ENCODE results near the gene PTHLH.

Gene PTHLH

DNA sequence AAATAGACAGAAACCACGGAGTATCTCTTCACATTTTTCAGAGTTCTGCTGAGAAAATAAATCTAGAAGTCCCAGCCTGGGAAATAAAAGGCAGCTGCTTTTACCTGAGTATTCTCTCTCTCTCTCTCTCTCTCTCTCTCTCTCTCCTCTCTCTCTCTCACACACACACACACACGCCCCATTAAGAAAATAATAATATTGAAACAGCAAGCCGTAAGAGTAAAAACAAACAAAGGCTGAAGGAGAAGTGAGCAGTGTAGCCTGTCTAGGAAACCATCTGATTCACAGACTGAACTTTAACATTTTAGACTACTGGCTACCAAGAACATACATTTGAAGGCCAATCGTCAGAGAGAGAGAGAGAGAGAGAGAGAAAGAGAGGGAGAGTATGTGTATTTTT is 8.4 kb downstream of the PTHLH start:
- Histone ChIP-seq H3K27ac (no peak overlapping the region), H3K9me3 (ENCODE audit: control insufficient read depth, low read length) (no peaks in the 10 kb centered on the region), H3K4me2 (ENCODE audit: low read length) (peak overlapping the region; percentile 91), H3K4me1 (peaks cover 18% of the 10 kb centered on the region), H2AFZ (no peak overlapping the region), H3K4me3 (ENCODE audit: low read depth, low read length) (peak overlapping the region; percentile 88), H3K36me3 (ENCODE audit: control insufficient read depth, insufficient read depth, low read length) (peaks cover 15% of the 10 kb centered on the region), H3K79me2 (no peaks in the 10 kb centered on the region), H3K9ac (no peak overlapping the region), H3K27me3 (ENCODE audit: control insufficient read depth, insufficient read depth, low read length) (no peaks in the 10 kb centered on the region)
- TF ChIP-seq, protein P1, sequence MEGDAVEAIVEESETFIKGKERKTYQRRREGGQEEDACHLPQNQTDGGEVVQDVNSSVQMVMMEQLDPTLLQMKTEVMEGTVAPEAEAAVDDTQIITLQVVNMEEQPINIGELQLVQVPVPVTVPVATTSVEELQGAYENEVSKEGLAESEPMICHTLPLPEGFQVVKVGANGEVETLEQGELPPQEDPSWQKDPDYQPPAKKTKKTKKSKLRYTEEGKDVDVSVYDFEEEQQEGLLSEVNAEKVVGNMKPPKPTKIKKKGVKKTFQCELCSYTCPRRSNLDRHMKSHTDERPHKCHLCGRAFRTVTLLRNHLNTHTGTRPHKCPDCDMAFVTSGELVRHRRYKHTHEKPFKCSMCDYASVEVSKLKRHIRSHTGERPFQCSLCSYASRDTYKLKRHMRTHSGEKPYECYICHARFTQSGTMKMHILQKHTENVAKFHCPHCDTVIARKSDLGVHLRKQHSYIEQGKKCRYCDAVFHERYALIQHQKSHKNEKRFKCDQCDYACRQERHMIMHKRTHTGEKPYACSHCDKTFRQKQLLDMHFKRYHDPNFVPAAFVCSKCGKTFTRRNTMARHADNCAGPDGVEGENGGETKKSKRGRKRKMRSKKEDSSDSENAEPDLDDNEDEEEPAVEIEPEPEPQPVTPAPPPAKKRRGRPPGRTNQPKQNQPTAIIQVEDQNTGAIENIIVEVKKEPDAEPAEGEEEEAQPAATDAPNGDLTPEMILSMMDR (IDR thresholded peaks at IDR 0.05) = no peak

DNA sequence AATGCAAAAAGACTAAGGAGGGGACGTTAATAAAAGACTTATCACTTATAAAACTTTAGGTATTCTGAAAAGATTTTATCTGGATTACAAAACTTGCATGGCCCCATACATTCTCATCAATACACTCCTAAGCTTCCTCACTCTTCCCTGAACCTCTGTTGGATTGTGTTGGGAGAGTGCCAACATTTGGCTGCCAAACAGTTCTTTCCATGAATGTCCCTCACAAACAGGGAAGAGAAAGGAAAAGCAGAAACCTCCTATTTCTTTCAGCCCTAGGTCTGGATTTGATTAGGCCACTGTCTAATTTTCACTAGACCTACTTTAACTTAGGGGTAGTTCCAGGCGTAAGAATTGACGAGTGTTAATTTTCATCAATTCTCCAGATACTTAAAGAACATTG is 11.7 kb downstream of the PTHLH start:
- Histone ChIP-seq H3K9ac (no peak overlapping the region), H3K27ac (no peak overlapping the region), H2AFZ (no peak overlapping the region), H3K4me3 (ENCODE audit: low read depth, low read length) (no peak overlapping the region), H3K9me3 (ENCODE audit: control insufficient read depth, low read length) (no peaks in the 10 kb centered on the region), H3K4me1 (peaks cover 8% of the 10 kb centered on the region), H3K36me3 (ENCODE audit: control insufficient read depth, insufficient read depth, low read length) (no peaks in the 10 kb centered on the region), H3K27me3 (ENCODE audit: control insufficient read depth, insufficient read depth, low read length) (no peaks in the 10 kb centered on the region), H3K79me2 (no peaks in the 10 kb centered on the region), H3K4me2 (ENCODE audit: low read length) (no peak overlapping the region)
- TF ChIP-seq, protein P1 (IDR thresholded peaks at IDR 0.05) = no peak

DNA sequence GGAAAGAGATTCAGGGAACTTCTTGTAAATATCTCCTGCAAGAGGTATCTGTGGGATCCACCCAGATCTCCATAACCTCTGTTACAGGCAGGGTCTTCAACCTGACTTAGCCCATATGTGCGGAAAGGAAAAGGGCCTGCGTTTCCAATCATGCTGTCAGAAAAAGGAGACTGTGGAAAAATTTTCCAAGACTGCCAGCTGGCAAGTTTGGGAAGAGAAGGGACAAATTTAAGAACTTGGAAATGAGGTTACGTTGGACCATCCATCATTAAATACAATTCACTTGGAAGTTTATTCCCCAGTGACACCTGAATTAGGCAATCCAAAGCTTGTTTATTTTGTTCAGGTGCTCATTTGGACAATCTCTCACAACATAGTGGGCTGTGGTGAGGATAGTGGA is 13.9 kb downstream of the PTHLH start:
- H3K36me3 ChIP-seq (ENCODE audit: control insufficient read depth, insufficient read depth, low read length) = no peaks in the 10 kb centered on the region
- H3K27ac ChIP-seq = no peak overlapping the region
- H3K4me3 ChIP-seq (ENCODE audit: low read depth, low read length) = no peak overlapping the region
- no peak overlapping the region for H2AFZ ChIP-seq
- H3K4me1 ChIP-seq = no peaks in the 10 kb centered on the region
- no peaks in the 10 kb centered on the region for H3K79me2 ChIP-seq
- no peaks in the 10 kb centered on the region for H3K27me3 ChIP-seq (ENCODE audit: control insufficient read depth, insufficient read depth, low read length)
- no peak overlapping the region for H3K4me2 ChIP-seq (ENCODE audit: low read length)
- no peak overlapping the region for H3K9ac ChIP-seq
- TF ChIP-seq, protein P1 (IDR thresholded peaks at IDR 0.05) = no peak
- no peaks in the 10 kb centered on the region for H3K9me3 ChIP-seq (ENCODE audit: control insufficient read depth, low read length)

DNA sequence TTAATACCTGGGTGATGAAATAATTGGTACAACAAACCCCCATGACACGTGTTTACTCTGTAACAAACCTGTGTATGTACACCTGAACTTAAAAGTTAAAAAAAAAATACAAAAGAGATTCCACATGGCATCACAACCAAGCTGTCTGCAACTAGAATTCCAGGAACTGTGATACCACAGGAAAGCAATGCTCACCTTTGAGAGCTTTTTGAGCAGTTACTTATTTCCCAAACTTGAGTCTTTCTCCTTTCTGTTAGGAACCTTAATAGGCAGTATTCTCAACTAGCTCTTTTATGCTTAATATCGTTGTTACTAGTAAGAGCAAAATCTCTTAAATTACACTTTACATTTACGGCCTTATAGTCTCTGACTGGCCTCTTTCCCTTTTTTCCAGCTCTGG is 15.2 kb downstream of the PTHLH start:
- no peaks in the 10 kb centered on the region for H3K27me3 ChIP-seq (ENCODE audit: control insufficient read depth, insufficient read depth, low read length)
- H3K4me1 ChIP-seq = no peaks in the 10 kb centered on the region
- no peaks in the 10 kb centered on the region for H3K36me3 ChIP-seq (ENCODE audit: control insufficient read depth, insufficient read depth, low read length)
- H3K9me3 ChIP-seq (ENCODE audit: control insufficient read depth, low read length) = no peaks in the 10 kb centered on the region
- no peak overlapping the region for H3K9ac ChIP-seq
- no peak overlapping the region for H3K4me3 ChIP-seq (ENCODE audit: low read depth, low read length)
- no peak overlapping the region for H2AFZ ChIP-seq
- no peak overlapping the region for H3K4me2 ChIP-seq (ENCODE audit: low read length)
- TF ChIP-seq, protein P1 (IDR thresholded peaks at IDR 0.05) = no peak
- no peak overlapping the region for H3K27ac ChIP-seq
- H3K79me2 ChIP-seq = no peaks in the 10 kb centered on the region

DNA sequence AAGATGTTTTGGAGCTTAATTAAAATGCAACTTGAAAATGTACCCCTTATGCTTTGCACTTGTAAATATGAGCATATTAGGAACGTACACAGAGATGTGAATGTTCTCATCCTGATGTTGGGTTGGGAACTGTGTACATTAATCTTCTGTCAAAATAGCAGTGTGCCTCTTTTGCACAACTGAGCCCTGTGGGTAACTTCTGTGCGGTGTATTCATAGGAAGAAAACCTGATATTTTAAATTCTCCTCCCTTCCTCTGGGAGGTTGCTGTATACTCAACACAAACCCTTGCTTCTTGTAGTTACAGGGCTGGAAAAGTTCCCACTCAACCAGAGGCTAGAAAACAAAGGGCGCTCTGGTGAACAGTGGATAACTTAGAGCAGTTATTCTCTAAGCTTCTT is 18.7 kb downstream of the PTHLH start:
- Histone ChIP-seq H3K9ac (no peak overlapping the region), H2AFZ (no peak overlapping the region), H3K9me3 (ENCODE audit: control insufficient read depth, low read length) (no peaks in the 10 kb centered on the region), H3K36me3 (ENCODE audit: control insufficient read depth, insufficient read depth, low read length) (no peaks in the 10 kb centered on the region), H3K27ac (no peak overlapping the region), H3K4me2 (ENCODE audit: low read length) (no peak overlapping the region), H3K27me3 (ENCODE audit: control insufficient read depth, insufficient read depth, low read length) (no peaks in the 10 kb centered on the region), H3K79me2 (no peaks in the 10 kb centered on the region), H3K4me3 (ENCODE audit: low read depth, low read length) (no peak overlapping the region), H3K4me1 (no peaks in the 10 kb centered on the region)
- TF ChIP-seq, protein P1 (IDR thresholded peaks at IDR 0.05) = no peak

All from parathyroid adenoma (tissue), 2 donors.